Hepatocyte (in vitro differentiated cells): ENCODE measurements around the gene MIEN1. TPM values are rescaled to one million over a fixed set of nuclear protein-coding genes. Genes with fewer than 3 reads are reported as not detected.

Source experiments
- DNase-seq: peaks from one replicate; pipeline ENCODE4 v3.0.0-alpha.2; 2016; ENCODE audit warnings: low spot score
- H2AFZ ChIP-seq: fragments of 200-600 bp; sonication (generic); 2 replicates; pipeline ENCODE4 v1.6.0; 2016; ENCODE audit warnings: antibody characterized with exemption, mild to moderate bottlenecking
- H3K27ac ChIP-seq: fragments of 200-600 bp; sonication (generic); 2 replicates; pipeline ENCODE4 v1.5.1; 2016; ENCODE audit warnings: mild to moderate bottlenecking
- H3K27me3 ChIP-seq: fragments of 200-600 bp; sonication (generic); 2 replicates; pipeline ENCODE4 v1.6.1; 2016
- H3K36me3 ChIP-seq: fragments of 200-600 bp; sonication (generic); replicated peaks from 2 replicates; pipeline ENCODE4 v1.5.1; 2016; ENCODE audit warnings: low read depth; ENCODE audit not compliant: insufficient read depth
- H3K4me1 ChIP-seq: fragments of 200-600 bp; sonication (generic); 2 replicates; pipeline ENCODE4 v1.5.1; 2016; ENCODE audit warnings: mild to moderate bottlenecking, moderate library complexity; ENCODE audit not compliant: insufficient read depth
- H3K4me2 ChIP-seq: fragments of 200-600 bp; sonication (generic); 2 replicates; pipeline ENCODE4 v1.6.0; 2016
- H3K4me3 ChIP-seq: fragments of 200-600 bp; sonication (generic); 2 replicates; pipeline ENCODE4 v1.5.1; 2016; ENCODE audit warnings: mild to moderate bottlenecking
- H3K79me2 ChIP-seq: fragments of 200-600 bp; sonication (generic); 2 replicates; pipeline ENCODE4 v1.6.0; 2017; ENCODE audit warnings: mild to moderate bottlenecking
- H3K9me2 ChIP-seq: fragments of 200-600 bp; sonication (generic); replicated peaks from 2 replicates; pipeline ENCODE4 v1.6.0; 2017; ENCODE audit warnings: mild to moderate bottlenecking; ENCODE audit not compliant: insufficient read depth
- H3K9me3 ChIP-seq: fragments of 200-600 bp; sonication (generic); 2 replicates; pipeline ENCODE4 v1.5.1; 2016; ENCODE audit warnings: low read depth, mild to moderate bottlenecking
- H4K20me1 ChIP-seq: fragments of 200-600 bp; sonication (generic); 2 replicates; pipeline ENCODE4 v1.6.0; 2016; ENCODE audit warnings: mild to moderate bottlenecking; ENCODE audit not compliant: insufficient read depth, poor library complexity, severe bottlenecking
- CTCF ChIP-seq: fragments of 200-600 bp; sonication (generic); IDR thresholded peaks from 2 replicates; pipeline ENCODE4 v1.5.1; 2016; ENCODE audit warnings: antibody characterized with exemption, mild to moderate bottlenecking; ENCODE audit not compliant: poor library complexity
- EZH2 ChIP-seq: fragments of 200-600 bp; sonication (generic); IDR thresholded peaks from 2 replicates; pipeline ENCODE4 v1.6.1; 2016; ENCODE audit warnings: antibody characterized with exemption, mild to moderate bottlenecking, borderline replicate concordance
- EZH2phosphoT487 ChIP-seq: fragments of 200-600 bp; sonication (generic); IDR thresholded peaks from one replicate; pipeline ENCODE4 v1.6.1; 2018; ENCODE audit warnings: antibody characterized with exemption, mild to moderate bottlenecking, low read depth, moderate library complexity; ENCODE audit not compliant: unreplicated experiment, severe bottlenecking
- whole genome bisulfite sequencing: methylation state at CpG from one replicate; pipeline ENCODE4 v1.1.6; 2016; ENCODE audit warnings: low lambda C conversion rate; ENCODE audit errors: missing lambda C conversion rate; 5-methylcytosine and 5-hydroxymethylcytosine counted together
- polyA plus RNA-seq: library from polyadenylated mRNA; unstranded; fragments of >200 nt; fragmentation: Nextera tagmentation; extraction: Ambion mirVana; gene quantifications from 2 replicates; pipeline ENCODE4 v1.2.1, GENCODE V29; 2016
- total RNA-seq: library from RNA; depleted of rRNA; stranded (reverse); fragments of >200 nt; gene quantifications from 2 replicates; pipeline ENCODE4 v1.2.3, GENCODE V29; 2014

MIEN1 gene
- total and polyA plus RNA-seq, 2 experiments from 2014 or later, result 37.2 to 129 TPM

DNA sequence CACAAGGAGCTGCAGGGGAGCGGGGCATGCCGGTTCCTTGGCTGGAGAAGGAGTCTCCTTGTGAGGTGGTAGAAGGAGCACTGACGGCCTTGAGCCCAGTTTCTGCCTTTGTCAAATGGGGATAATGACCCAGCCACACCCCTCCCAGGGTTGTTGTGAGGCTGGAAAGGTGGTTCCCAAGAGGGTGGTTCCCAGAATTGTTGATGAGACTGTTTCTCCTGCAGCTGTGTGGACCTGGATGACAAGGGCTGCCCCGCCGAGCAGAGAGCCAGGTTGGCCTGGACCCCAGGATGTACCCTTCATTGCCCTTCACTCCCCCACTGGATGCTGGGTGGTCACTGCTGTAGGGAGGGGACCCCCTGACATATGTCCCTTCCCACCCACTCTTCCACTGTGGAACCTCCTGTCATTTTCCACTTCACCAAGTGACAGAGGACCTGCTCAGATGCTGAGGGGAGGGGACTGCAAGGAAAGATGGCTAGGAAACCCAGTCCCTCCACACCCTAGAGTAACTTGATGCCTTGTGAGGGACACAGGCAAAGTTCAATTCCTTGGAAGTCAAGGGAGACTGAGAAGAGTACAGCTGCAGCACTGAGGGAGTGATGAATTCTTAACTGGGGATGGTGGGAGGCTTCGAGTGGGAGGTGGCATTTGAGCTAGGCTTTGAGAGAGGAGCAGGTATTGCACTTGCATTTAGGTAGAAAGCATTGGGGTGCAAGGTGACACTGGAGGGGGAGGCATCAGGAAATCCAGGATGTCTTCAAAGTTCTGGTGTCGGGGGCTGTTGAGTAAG, 10.6 kb downstream of the MIEN1 start:
- H3K36me3 ChIP-seq, result no peaks in the 10 kb centered on the region
- no peaks in the 10 kb centered on the region for H3K9me2 ChIP-seq
- H2AFZ ChIP-seq, result no peak overlapping the region
- H3K79me2 ChIP-seq, result no peaks in the 10 kb centered on the region
- no peaks in the 10 kb centered on the region for H3K9me3 ChIP-seq
- no peak overlapping the region for H3K4me3 ChIP-seq
- TF ChIP-seq EZH2 (no peak), CTCF (no peak), EZH2phosphoT487 (no peak)
- DNase-seq, result no peak
- no peak overlapping the region for H3K27ac ChIP-seq
- H4K20me1 ChIP-seq, result no peaks in the 10 kb centered on the region
- H3K4me2 ChIP-seq, result no peak overlapping the region
- H3K27me3 ChIP-seq, result no peaks in the 10 kb centered on the region
- 98% methylated on average over 7 of the region's 7 CpGs for WGBS
- H3K4me1 ChIP-seq, result no peaks in the 10 kb centered on the region

DNA sequence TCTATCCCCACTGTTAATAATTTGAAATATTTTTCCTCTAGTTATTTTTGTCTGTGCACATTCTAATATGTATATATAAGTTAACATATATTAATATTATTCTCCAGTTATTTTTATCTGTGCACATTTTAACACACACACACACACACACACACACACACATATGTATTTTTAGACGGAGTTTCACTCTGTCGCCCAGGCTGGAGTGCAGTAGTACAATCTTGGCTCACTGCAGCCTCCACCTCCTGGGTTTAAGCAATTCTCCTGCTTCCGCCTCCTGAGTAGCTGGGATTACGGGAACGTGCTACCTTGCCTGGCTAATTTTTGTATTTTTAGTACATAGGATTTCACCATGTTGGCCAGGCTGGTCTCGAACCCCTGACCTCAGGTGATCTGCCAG, 12.7 kb downstream of the MIEN1 start:
- no peak for TF ChIP-seq CTCF
- TF ChIP-seq EZH2phosphoT487, result no peak
- TF ChIP-seq EZH2, result no peak
- 97% methylated on average over 6 of the region's 6 CpGs for WGBS

DNA sequence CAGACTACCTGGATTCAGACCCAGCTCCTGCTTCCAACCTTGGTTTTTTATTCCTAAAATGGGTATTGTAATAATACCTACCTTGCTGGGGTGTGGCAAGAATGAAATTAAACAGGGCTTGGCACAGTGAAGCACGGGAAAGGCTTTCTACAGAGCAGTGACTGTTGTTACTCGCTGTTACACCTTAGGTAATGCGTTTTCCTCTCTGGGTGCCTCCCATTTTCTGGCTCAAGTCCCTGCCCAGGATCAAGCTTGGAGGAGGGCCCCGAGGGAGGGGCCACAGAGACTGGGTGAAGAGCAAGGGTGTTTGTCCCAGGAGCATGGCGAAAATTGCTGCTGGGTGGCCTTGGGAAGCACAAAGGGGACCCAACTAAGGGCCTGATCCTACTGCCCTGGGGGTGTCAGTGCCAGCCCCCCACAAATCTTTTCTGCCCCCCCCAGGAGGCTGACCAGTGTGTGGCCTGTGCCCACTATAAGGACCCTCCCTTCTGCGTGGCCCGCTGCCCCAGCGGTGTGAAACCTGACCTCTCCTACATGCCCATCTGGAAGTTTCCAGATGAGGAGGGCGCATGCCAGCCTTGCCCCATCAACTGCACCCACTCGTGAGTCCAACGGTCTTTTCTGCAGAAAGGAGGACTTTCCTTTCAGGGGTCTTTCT, 13.3 kb downstream of the MIEN1 start:
- Histone ChIP-seq H3K79me2 (no peaks in the 10 kb centered on the region), H3K9me2 (no peaks in the 10 kb centered on the region), H4K20me1 (no peaks in the 10 kb centered on the region), H2AFZ (no peak overlapping the region), H3K36me3 (no peaks in the 10 kb centered on the region), H3K4me3 (no peak overlapping the region), H3K4me1 (no peaks in the 10 kb centered on the region), H3K9me3 (no peaks in the 10 kb centered on the region), H3K27me3 (no peaks in the 10 kb centered on the region), H3K4me2 (no peak overlapping the region), H3K27ac (no peak overlapping the region)
- TF ChIP-seq EZH2, result no peak
- TF ChIP-seq EZH2phosphoT487, result no peak
- TF ChIP-seq CTCF, result no peak
- no peak for DNase-seq
- WGBS, result 92% methylated on average over 11 of the region's 11 CpGs

More for the DNA sequence above, 12.7 kb downstream of the MIEN1 start:
- no peaks in the 10 kb centered on the region for H3K9me2 ChIP-seq
- H3K9me3 ChIP-seq, result no peaks in the 10 kb centered on the region
- H3K36me3 ChIP-seq, result no peaks in the 10 kb centered on the region
- no peak for DNase-seq
- no peak overlapping the region for H2AFZ ChIP-seq
- no peaks in the 10 kb centered on the region for H3K4me1 ChIP-seq
- no peak overlapping the region for H3K4me2 ChIP-seq
- H3K27ac ChIP-seq, result no peak overlapping the region
- H3K27me3 ChIP-seq, result no peaks in the 10 kb centered on the region
- H3K79me2 ChIP-seq, result no peaks in the 10 kb centered on the region
- H3K4me3 ChIP-seq, result no peak overlapping the region
- H4K20me1 ChIP-seq, result no peaks in the 10 kb centered on the region
